ENCODE data around the gene MAP2K5. TPM values are rescaled to one million over a fixed set of nuclear protein-coding genes. Genes with fewer than 3 reads are reported as not detected.

The MAP2K5 gene
- total RNA-seq, 1 donor from 2014 or later: 29.0 TPM

GRCh38 chr15:67838789-67839332, 296.4 kb downstream of the MAP2K5 start:
- H3K36me3 Mint-ChIP-seq (ENCODE audit: unreplicated experiment): no peaks in the 10 kb centered on the region
- TF ChIP-seq CTCF (IDR thresholded peaks at IDR 0.05; ENCODE audit: partially characterized antibody, unreplicated experiment): no peak
- H3K4me1 Mint-ChIP-seq (ENCODE audit: low read depth, unreplicated experiment): peaks cover 26% of the 10 kb centered on the region
- peak overlapping the region; percentile 54 for H3K4me3 Mint-ChIP-seq (ENCODE audit: unreplicated experiment)
- DNase-seq: peak; percentile 73
- H3K27ac Mint-ChIP-seq (ENCODE audit: unreplicated experiment): no peak overlapping the region
- H3K27me3 Mint-ChIP-seq (ENCODE audit: unreplicated experiment): peaks cover 15% of the 10 kb centered on the region
- H3K9me3 Mint-ChIP-seq (ENCODE audit: unreplicated experiment): peaks cover 14% of the 10 kb centered on the region

DNA sequence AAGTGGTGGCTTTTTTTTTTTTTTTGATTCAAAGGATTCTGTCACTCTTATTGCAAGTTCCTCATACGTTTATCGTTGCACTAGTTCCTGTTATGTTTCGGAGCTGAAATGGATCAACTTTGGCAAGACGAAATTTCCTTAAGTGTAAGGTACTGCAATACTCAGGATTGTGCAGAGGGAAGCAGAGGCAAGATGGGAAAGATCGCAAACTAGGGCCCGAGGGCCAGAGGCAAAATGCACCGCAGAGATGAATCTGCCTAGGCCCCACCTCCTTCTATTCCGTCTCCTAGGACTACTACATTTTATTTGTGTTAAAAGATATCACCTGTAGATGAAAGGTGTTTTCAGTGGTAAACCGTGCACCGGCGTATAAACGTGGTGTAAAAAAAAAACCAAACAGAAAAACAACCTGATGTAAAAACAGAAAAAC, 297.0 kb downstream of the MAP2K5 start:
- peak overlapping the region; percentile 87 for H3K4me3 Mint-ChIP-seq (ENCODE audit: unreplicated experiment)
- TF ChIP-seq CTCF (IDR thresholded peaks at IDR 0.05; ENCODE audit: partially characterized antibody, unreplicated experiment): no peak
- H3K4me1 Mint-ChIP-seq (ENCODE audit: low read depth, unreplicated experiment): peaks cover 21% of the 10 kb centered on the region
- peak overlapping the region; percentile 98 for H3K27ac Mint-ChIP-seq (ENCODE audit: unreplicated experiment)
- DNase-seq: no peak
- H3K9me3 Mint-ChIP-seq (ENCODE audit: unreplicated experiment): peaks cover 16% of the 10 kb centered on the region
- no peaks in the 10 kb centered on the region for H3K36me3 Mint-ChIP-seq (ENCODE audit: unreplicated experiment)
- peaks cover 15% of the 10 kb centered on the region for H3K27me3 Mint-ChIP-seq (ENCODE audit: unreplicated experiment)

DNA sequence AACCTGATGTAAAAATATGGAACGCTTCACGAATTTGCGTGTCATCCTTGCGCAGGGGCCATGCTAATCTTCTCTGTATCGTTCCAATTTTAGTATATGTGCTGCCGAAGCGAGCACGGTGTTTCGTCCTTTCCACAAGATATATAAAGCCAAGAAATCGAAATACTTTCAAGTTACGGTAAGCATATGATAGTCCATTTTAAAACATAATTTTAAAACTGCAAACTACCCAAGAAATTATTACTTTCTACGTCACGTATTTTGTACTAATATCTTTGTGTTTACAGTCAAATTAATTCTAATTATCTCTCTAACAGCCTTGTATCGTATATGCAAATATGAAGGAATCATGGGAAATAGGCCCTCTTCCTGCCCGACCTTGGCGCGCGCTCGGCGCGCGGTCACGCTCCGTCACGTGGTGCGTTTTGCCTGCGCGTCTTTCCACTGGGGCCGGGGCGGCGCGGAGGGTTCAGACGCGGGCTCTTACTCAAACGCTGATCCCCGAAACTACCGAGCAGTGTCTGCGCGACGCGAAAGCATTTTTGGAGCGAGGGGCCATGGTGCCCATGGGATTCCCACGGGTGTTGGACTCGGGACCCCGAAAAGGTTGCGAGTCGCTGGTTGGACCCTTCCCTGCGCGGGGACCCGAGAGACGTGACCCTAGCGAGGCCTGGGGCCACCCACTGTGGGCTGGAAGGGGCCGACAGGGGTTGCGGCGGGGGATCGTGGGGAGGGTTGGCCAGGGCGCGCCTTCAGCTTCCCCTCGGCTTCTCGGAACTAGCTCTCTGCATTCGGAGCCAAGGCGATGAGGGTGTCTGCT, 297.6 kb downstream of the MAP2K5 start, which contains the start of gene RNU6-1:
Gene RNU6-1, minus strand, starts transcription at position 117 of the 820 bp plus-strand sequence.
- Mint-ChIP-seq H3K27ac (ENCODE audit: unreplicated experiment) (peak within 1 kb of the TSS; percentile 98), H3K27me3 (ENCODE audit: unreplicated experiment) (peaks cover 15% of the 10 kb centered on the region), H3K9me3 (ENCODE audit: unreplicated experiment) (peaks cover 16% of the 10 kb centered on the region), H3K4me1 (ENCODE audit: low read depth, unreplicated experiment) (peaks cover 21% of the 10 kb centered on the region), H3K36me3 (ENCODE audit: unreplicated experiment) (no peaks in the 10 kb centered on the region), H3K4me3 (ENCODE audit: unreplicated experiment) (peak within 1 kb of the TSS; percentile 87)
- TF ChIP-seq CTCF (IDR thresholded peaks at IDR 0.05; ENCODE audit: partially characterized antibody, unreplicated experiment): no peak
- DNase-seq: peak; percentile 90

- peaks cover 15% of the 10 kb centered on the region for H3K27me3 Mint-ChIP-seq (ENCODE audit: unreplicated experiment)
- H3K4me3 Mint-ChIP-seq (ENCODE audit: unreplicated experiment): peak overlapping the region; percentile 87
- DNase-seq: no peak
- no peak for TF ChIP-seq CTCF (IDR thresholded peaks at IDR 0.05; ENCODE audit: partially characterized antibody, unreplicated experiment)
- no peaks in the 10 kb centered on the region for H3K36me3 Mint-ChIP-seq (ENCODE audit: unreplicated experiment)
- peaks cover 16% of the 10 kb centered on the region for H3K9me3 Mint-ChIP-seq (ENCODE audit: unreplicated experiment)
- H3K27ac Mint-ChIP-seq (ENCODE audit: unreplicated experiment): peak overlapping the region; percentile 98
- peaks cover 21% of the 10 kb centered on the region for H3K4me1 Mint-ChIP-seq (ENCODE audit: low read depth, unreplicated experiment)
These were observed 298.4 kb downstream of the MAP2K5 start for GRCh38 chr15:67840749-67841512.
